GM13976 (cell line): ENCODE data around the gene LIMK1.

ENCODE experiments used
- DNase-seq: peaks from one replicate; pipeline ENCODE4 v3.0.0; 2012; ENCODE audit warnings: low spot score
- in situ Hi-C: fragments of 300-500 bp; cut with MboI; formaldehyde crosslinking; loops from one replicate; pipeline ENCODE4 v1.12.0; 2022; ENCODE audit warnings: low sequenced_read_pairs, mixed read lengths, inconsistent platforms; ENCODE audit not compliant: unreplicated experiment
- TF ChIP-seq, protein P1 (sequence below): IDR thresholded peaks from 2 replicates; pipeline ENCODE4 v1.5.1; 2012; ENCODE audit warnings: borderline replicate concordance, mild to moderate bottlenecking; ENCODE audit not compliant: insufficient read depth; ENCODE audit errors: extremely low read depth, missing control alignments, control extremely low read depth

The LIMK1 gene

DNA sequence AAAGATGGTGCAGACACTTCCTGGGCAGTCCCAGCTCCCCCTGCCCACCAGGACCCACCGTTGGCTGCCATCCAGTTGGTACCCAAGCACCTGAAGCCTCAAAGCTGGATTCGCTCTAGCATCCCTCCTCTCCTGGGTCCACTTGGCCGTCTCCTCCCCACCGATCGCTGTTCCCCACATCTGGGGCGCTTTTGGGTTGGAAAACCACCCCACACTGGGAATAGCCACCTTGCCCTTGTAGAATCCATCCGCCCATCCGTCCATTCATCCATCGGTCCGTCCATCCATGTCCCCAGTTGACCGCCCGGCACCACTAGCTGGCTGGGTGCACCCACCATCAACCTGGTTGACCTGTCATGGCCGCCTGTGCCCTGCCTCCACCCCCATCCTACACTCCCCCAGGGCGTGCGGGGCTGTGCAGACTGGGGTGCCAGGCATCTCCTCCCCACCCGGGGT lies 14.5 kb upstream of the LIMK1 start:
- in situ Hi-C loops, result loop anchor here (10.0 kb wide), 1 partner anchor 336 kb away; no protein-coding TSS in a partner anchor
- DNase-seq, result no peak

GRCh38 chr7:74069790-74070618 lies 13.6 kb upstream of the LIMK1 start:
- in situ Hi-C loops, result loop anchor here (10.0 kb wide), 2 partner anchors 115 to 335 kb away; no protein-coding TSS in a partner anchor
- TF ChIP-seq, protein P1, sequence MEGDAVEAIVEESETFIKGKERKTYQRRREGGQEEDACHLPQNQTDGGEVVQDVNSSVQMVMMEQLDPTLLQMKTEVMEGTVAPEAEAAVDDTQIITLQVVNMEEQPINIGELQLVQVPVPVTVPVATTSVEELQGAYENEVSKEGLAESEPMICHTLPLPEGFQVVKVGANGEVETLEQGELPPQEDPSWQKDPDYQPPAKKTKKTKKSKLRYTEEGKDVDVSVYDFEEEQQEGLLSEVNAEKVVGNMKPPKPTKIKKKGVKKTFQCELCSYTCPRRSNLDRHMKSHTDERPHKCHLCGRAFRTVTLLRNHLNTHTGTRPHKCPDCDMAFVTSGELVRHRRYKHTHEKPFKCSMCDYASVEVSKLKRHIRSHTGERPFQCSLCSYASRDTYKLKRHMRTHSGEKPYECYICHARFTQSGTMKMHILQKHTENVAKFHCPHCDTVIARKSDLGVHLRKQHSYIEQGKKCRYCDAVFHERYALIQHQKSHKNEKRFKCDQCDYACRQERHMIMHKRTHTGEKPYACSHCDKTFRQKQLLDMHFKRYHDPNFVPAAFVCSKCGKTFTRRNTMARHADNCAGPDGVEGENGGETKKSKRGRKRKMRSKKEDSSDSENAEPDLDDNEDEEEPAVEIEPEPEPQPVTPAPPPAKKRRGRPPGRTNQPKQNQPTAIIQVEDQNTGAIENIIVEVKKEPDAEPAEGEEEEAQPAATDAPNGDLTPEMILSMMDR, result no peak
- no peak for DNase-seq

More for the DNA sequence above, 14.5 kb upstream of the LIMK1 start:
- TF ChIP-seq, protein P1, result no peak

- in situ Hi-C loops, result loop anchor here (10.0 kb wide), 1 partner anchor 114 kb away; no protein-coding TSS in a partner anchor
- TF ChIP-seq, protein P1, result no peak
- DNase-seq, result no peak
Observed at GRCh38 chr7:74070619-74070921, 13.0 kb upstream of the LIMK1 start.

- TF ChIP-seq, protein P1, result no peak
- no peak for DNase-seq
- in situ Hi-C loops, result loop anchor here (10.0 kb wide), 1 partner anchor 114 kb away; no protein-coding TSS in a partner anchor
Observed at GRCh38 chr7:74071121-74071520, 12.5 kb upstream of the LIMK1 start.

DNA sequence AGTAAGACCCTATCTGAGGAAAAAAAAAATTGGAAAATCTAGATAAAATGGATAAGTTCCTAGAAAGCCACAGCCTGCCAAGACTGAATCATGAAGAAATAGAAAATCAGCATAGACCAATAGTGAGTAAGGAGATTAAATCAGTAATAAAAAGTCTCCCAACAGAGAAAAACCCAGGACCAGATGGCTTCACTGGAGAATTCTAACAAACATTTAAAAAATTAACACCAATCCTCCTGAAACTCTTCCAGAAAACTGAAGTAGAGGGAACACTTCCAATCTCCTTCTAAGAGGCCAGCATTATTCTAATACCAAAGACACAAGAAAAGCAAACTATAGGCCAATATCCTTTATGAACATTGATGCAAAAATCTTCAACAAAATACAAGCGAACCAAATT lies 8.8 kb upstream of the LIMK1 start:
- DNase-seq, result no peak
- TF ChIP-seq, protein P1, result no peak
- in situ Hi-C loops, result loop anchor here (10.0 kb wide), 1 partner anchor 110 kb away; no protein-coding TSS in a partner anchor

- in situ Hi-C loops, result loop anchor here (10.0 kb wide), 1 partner anchor 106 kb away; no protein-coding TSS in a partner anchor
- DNase-seq, result no peak
- TF ChIP-seq, protein P1, result no peak
Observed at GRCh38 chr7:74078461-74078860, 5.1 kb upstream of the LIMK1 start.
